ENCODE results near the gene TAF10.
A peak's percentile ranks its signal among the peaks of the same experiment; 100 is the strongest.

Gene TAF10

DNA sequence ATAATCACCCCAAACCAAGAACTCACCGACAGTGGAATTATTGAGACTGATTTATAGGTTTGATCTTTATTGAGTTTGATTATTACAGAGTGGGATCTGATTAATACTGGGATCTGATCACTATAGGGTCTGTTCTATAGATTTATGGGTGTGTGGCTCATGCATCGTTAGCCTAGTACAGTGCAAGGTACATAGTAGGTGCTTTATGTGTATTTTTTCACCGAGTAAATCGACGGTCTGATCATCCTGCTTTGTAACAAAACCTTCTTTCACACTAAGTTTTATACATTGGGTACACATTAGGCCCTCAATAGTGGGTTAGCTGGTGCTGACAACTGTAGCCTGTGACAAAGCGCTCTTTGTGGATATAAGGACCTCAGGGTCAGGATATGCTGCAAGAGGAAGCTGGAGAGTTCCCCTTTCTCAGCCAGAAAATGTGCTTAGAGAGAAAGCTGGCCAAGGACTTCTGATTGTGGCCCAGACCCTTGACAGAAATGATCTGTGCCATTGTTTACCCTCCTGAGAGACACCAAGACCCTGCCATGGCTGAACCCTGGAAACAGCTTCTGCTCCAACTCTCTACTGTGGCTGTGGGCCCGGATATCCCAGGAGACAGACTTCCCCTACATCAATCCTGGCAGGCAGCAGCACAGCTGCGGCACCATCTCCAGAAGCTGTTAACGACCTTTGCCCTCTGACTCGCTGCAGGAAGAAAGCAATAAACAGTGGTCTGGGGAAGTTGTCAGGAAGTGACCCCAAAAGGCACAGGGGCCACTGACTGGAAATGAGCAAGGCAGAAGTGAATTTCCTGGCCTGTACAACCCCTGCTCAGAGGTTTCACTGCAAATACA is 23.3 kb upstream of the TAF10 start:
- peak; percentile 46 to 81 for DNase-seq (ENCODE audit: low read depth in 2 of 2)
- TF ChIP-seq CTCF (IDR thresholded peaks at IDR 0.05; ENCODE audit: low read depth, low read length): no peak
- no peak overlapping the region for H3K4me3 ChIP-seq (replicated peaks in 1 of 2; ENCODE audit: low read depth in 2 of 2, low read length in 2 of 2)

GRCh38 chr11:6634534-6634933 is 22.5 kb upstream of the TAF10 start:
- no peak for TF ChIP-seq CTCF (IDR thresholded peaks at IDR 0.05; ENCODE audit: low read depth, low read length)
- H3K4me3 ChIP-seq (replicated peaks in 1 of 2; ENCODE audit: low read depth in 2 of 2, low read length in 2 of 2): no peak overlapping the region
- DNase-seq (ENCODE audit: low read depth in 2 of 2): no peak

- TF ChIP-seq CTCF (IDR thresholded peaks at IDR 0.05; ENCODE audit: low read depth, low read length): no peak
- DNase-seq (ENCODE audit: low read depth in 2 of 2): no peak
These were observed 21.7 kb upstream of the TAF10 start for GRCh38 chr11:6633422-6634408.

GRCh38 chr11:6632116-6633073 is 20.4 kb upstream of the TAF10 start:
- no peak overlapping the region for H3K4me3 ChIP-seq (replicated peaks in 1 of 2; ENCODE audit: low read depth in 2 of 2, low read length in 2 of 2)
- DNase-seq (ENCODE audit: low read depth in 2 of 2): no peak
- TF ChIP-seq CTCF (IDR thresholded peaks at IDR 0.05; ENCODE audit: low read depth, low read length): no peak

More at GRCh38 chr11:6633422-6634408, 21.7 kb upstream of the TAF10 start:
- H3K4me3 ChIP-seq (replicated peaks in 1 of 2; ENCODE audit: low read depth in 2 of 2, low read length in 2 of 2): no peak overlapping the region

GRCh38 chr11:6631361-6631890 is 19.4 kb upstream of the TAF10 start:
- TF ChIP-seq CTCF (IDR thresholded peaks at IDR 0.05; ENCODE audit: low read depth, low read length): no peak

More at GRCh38 chr11:6631361-6631890, 19.4 kb upstream of the TAF10 start:
- no peak for DNase-seq (ENCODE audit: low read depth in 2 of 2)
- no peak overlapping the region for H3K4me3 ChIP-seq (replicated peaks in 1 of 2; ENCODE audit: low read depth in 2 of 2, low read length in 2 of 2)

Measured in cardiac fibroblast (primary cell).